ENCODE results near the gene GPR15LG.

GRCh38 chr10:84214612-84215235 lies 41.1 kb downstream of the GPR15LG start:
- no peak for TF ChIP-seq POLR2A (IDR thresholded peaks at IDR 0.05)
- TF ChIP-seq, protein P1, sequence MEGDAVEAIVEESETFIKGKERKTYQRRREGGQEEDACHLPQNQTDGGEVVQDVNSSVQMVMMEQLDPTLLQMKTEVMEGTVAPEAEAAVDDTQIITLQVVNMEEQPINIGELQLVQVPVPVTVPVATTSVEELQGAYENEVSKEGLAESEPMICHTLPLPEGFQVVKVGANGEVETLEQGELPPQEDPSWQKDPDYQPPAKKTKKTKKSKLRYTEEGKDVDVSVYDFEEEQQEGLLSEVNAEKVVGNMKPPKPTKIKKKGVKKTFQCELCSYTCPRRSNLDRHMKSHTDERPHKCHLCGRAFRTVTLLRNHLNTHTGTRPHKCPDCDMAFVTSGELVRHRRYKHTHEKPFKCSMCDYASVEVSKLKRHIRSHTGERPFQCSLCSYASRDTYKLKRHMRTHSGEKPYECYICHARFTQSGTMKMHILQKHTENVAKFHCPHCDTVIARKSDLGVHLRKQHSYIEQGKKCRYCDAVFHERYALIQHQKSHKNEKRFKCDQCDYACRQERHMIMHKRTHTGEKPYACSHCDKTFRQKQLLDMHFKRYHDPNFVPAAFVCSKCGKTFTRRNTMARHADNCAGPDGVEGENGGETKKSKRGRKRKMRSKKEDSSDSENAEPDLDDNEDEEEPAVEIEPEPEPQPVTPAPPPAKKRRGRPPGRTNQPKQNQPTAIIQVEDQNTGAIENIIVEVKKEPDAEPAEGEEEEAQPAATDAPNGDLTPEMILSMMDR (IDR thresholded peaks at IDR 0.05): no peak
